ENCODE measurements around the gene MED12. TPM values are rescaled to one million over a fixed set of nuclear protein-coding genes. Genes with fewer than 3 reads are reported as not detected.

The MED12 gene
- total RNA-seq, 3 donors from 2014 or later (not counting 1 experiment from before 2014, with no cell fraction given): 111 to 156 (median 115) TPM

- Histone ChIP-seq H3K36me3 (ENCODE audit: control insufficient read depth, insufficient read depth, low read length) (no peaks in the 10 kb centered on the region), H3K27me3 (ENCODE audit: control insufficient read depth, insufficient read depth, low read length) (no peaks in the 10 kb centered on the region), H3K9me3 (ENCODE audit: control insufficient read depth, insufficient read depth, low read length) (no peaks in the 10 kb centered on the region), H3K4me3 (ENCODE audit: low read length) (no peak overlapping the region), H3K4me1 (ENCODE audit: control insufficient read depth, insufficient read depth, low read length) (peaks cover 12% of the 10 kb centered on the region), H3K27ac (ENCODE audit: low read length) (no peak overlapping the region)
- no peak for DNase-seq
- Mint-ChIP-seq H3K9me3 (no peaks in the 10 kb centered on the region), H3K4me1 (peaks cover 0 to 15% of the 10 kb centered on the region in 2 donors), H3K36me3 (no peaks in the 10 kb centered on the region), H3K27me3 (ENCODE audit: low read depth in 2 of 2) (no peaks in the 10 kb centered on the region), H3K4me3 (no peak overlapping the region), H3K27ac (no peak overlapping the region)
- TF ChIP-seq CTCF (IDR thresholded peaks at IDR 0.05): no peak
- intact Hi-C loops (cut with micrococcal nuclease): no loop called here
- WGBS (ENCODE audit: insufficient coverage): 82% methylated on average over 28 of the region's 28 CpGs
- ATAC-seq: no peak
Observed at GRCh38 chrX:71147496-71148277, 29.3 kb downstream of the MED12 start.

GRCh38 chrX:71148278-71148663 is 29.9 kb downstream of the MED12 start:
- WGBS (ENCODE audit: insufficient coverage): 92% methylated on average over 7 of the region's 8 CpGs
- intact Hi-C loops (cut with micrococcal nuclease): no loop called here

GRCh38 chrX:71151366-71151765 is 33.0 kb downstream of the MED12 start:
- Mint-ChIP-seq H3K4me1 (peaks cover 0 to 10% of the 10 kb centered on the region in 2 donors), H3K27me3 (ENCODE audit: low read depth in 2 of 2) (no peaks in the 10 kb centered on the region), H3K9me3 (no peaks in the 10 kb centered on the region), H3K36me3 (no peaks in the 10 kb centered on the region), H3K4me3 (no peak overlapping the region), H3K27ac (no peak overlapping the region)
- no peak for DNase-seq
- Histone ChIP-seq H3K27me3 (ENCODE audit: control insufficient read depth, insufficient read depth, low read length) (no peaks in the 10 kb centered on the region), H3K27ac (ENCODE audit: low read length) (no peak overlapping the region), H3K36me3 (ENCODE audit: control insufficient read depth, insufficient read depth, low read length) (no peaks in the 10 kb centered on the region), H3K4me3 (ENCODE audit: low read length) (no peak overlapping the region), H3K4me1 (ENCODE audit: control insufficient read depth, insufficient read depth, low read length) (peaks cover 2% of the 10 kb centered on the region), H3K9me3 (ENCODE audit: control insufficient read depth, insufficient read depth, low read length) (no peaks in the 10 kb centered on the region)
- intact Hi-C loops (cut with micrococcal nuclease): no loop called here
- TF ChIP-seq CTCF (IDR thresholded peaks at IDR 0.05): no peak
- WGBS (ENCODE audit: insufficient coverage): 97% methylated on average over 7 of the region's 7 CpGs
- ATAC-seq: no peak

More at GRCh38 chrX:71148278-71148663, 29.9 kb downstream of the MED12 start:
- ATAC-seq (no peak), DNase-seq (no peak)
- Mint-ChIP-seq H3K4me3 (no peak overlapping the region), H3K27me3 (ENCODE audit: low read depth in 2 of 2) (no peaks in the 10 kb centered on the region), H3K9me3 (no peaks in the 10 kb centered on the region), H3K36me3 (no peaks in the 10 kb centered on the region), H3K27ac (no peak overlapping the region), H3K4me1 (peaks cover 0 to 15% of the 10 kb centered on the region in 2 donors)
- Histone ChIP-seq H3K36me3 (ENCODE audit: control insufficient read depth, insufficient read depth, low read length) (no peaks in the 10 kb centered on the region), H3K27ac (ENCODE audit: low read length) (no peak overlapping the region), H3K4me1 (ENCODE audit: control insufficient read depth, insufficient read depth, low read length) (peaks cover 12% of the 10 kb centered on the region), H3K9me3 (ENCODE audit: control insufficient read depth, insufficient read depth, low read length) (no peaks in the 10 kb centered on the region), H3K4me3 (ENCODE audit: low read length) (no peak overlapping the region), H3K27me3 (ENCODE audit: control insufficient read depth, insufficient read depth, low read length) (no peaks in the 10 kb centered on the region)
- no peak for TF ChIP-seq CTCF (IDR thresholded peaks at IDR 0.05)

- intact Hi-C loops (cut with micrococcal nuclease): no loop called here
- H3K27ac ChIP-seq (ENCODE audit: low read length): no peak overlapping the region
- no peaks in the 10 kb centered on the region for H3K9me3 ChIP-seq (ENCODE audit: control insufficient read depth, insufficient read depth, low read length)
- Mint-ChIP-seq H3K27me3 (ENCODE audit: low read depth in 2 of 2) (no peaks in the 10 kb centered on the region), H3K36me3 (no peaks in the 10 kb centered on the region), H3K9me3 (no peaks in the 10 kb centered on the region), H3K27ac (no peak overlapping the region), H3K4me1 (peaks cover 0 to 8% of the 10 kb centered on the region in 2 donors), H3K4me3 (no peak overlapping the region)
- H3K4me3 ChIP-seq (ENCODE audit: low read length): no peak overlapping the region
- no peaks in the 10 kb centered on the region for H3K27me3 ChIP-seq (ENCODE audit: control insufficient read depth, insufficient read depth, low read length)
- WGBS (ENCODE audit: insufficient coverage): 98% methylated on average over 6 of the region's 7 CpGs
- TF ChIP-seq CTCF (IDR thresholded peaks at IDR 0.05): no peak
- ATAC-seq (no peak), DNase-seq (no peak)
- peaks cover 2% of the 10 kb centered on the region for H3K4me1 ChIP-seq (ENCODE audit: control insufficient read depth, insufficient read depth, low read length)
- no peaks in the 10 kb centered on the region for H3K36me3 ChIP-seq (ENCODE audit: control insufficient read depth, insufficient read depth, low read length)
Observed at GRCh38 chrX:71154196-71154595, 35.8 kb downstream of the MED12 start.
